ENCODE results near the gene ARHGEF17.
A peak's percentile ranks its signal among the peaks of the same experiment; 100 is the strongest.

The ARHGEF17 gene

GRCh38 chr11:73376803-73377629 is 68.9 kb downstream of the ARHGEF17 start:
- Histone ChIP-seq H3K27me3 (ENCODE audit: control insufficient read depth, low read length) (no peaks in the 10 kb centered on the region), H3K27ac (ENCODE audit: low read depth, low read length) (peak overlapping the region; percentile 92), H4K20me1 (ENCODE audit: control insufficient read depth, insufficient read depth, low read depth, low read length) (peaks cover 15% of the 10 kb centered on the region), H3K4me1 (ENCODE audit: control insufficient read depth, low read length) (peaks cover 66% of the 10 kb centered on the region), H3K36me3 (ENCODE audit: control insufficient read depth, low read length) (peaks cover 53% of the 10 kb centered on the region), H3K79me2 (ENCODE audit: control insufficient read depth, low read length) (peaks cover 60% of the 10 kb centered on the region), H3K9me3 (ENCODE audit: control insufficient read depth, insufficient read depth, low read length) (no peaks in the 10 kb centered on the region), H3K4me3 (ENCODE audit: low read length) (peak overlapping the region; percentile 80), H3F3A (ENCODE audit: control insufficient read depth, insufficient read depth) (no peaks in the 10 kb centered on the region), H3K9me2 (replicated peaks; ENCODE audit: control insufficient read depth, low read length) (no peaks in the 10 kb centered on the region), H3K4me2 (ENCODE audit: low read length) (peak overlapping the region; percentile 88)
- TF ChIP-seq EZH2phosphoT487 (IDR thresholded peaks at IDR 0.05; ENCODE audit: borderline replicate concordance, low read length), result no peak
- TF ChIP-seq CTCF (IDR thresholded peaks at IDR 0.05; ENCODE audit: low read depth, low read length, poor library complexity, severe bottlenecking), result peak; percentile 5

GRCh38 chr11:73379189-73379880 is 71.3 kb downstream of the ARHGEF17 start:
- Histone ChIP-seq H3K4me2 (ENCODE audit: low read length) (peak overlapping the region; percentile 88), H4K20me1 (ENCODE audit: control insufficient read depth, insufficient read depth, low read depth, low read length) (peaks cover 15% of the 10 kb centered on the region), H3K27ac (ENCODE audit: low read depth, low read length) (peak overlapping the region; percentile 92), H3K36me3 (ENCODE audit: control insufficient read depth, low read length) (peaks cover 65% of the 10 kb centered on the region), H3K27me3 (ENCODE audit: control insufficient read depth, low read length) (no peaks in the 10 kb centered on the region), H3F3A (ENCODE audit: control insufficient read depth, insufficient read depth) (peaks cover 16% of the 10 kb centered on the region), H3K9me2 (replicated peaks; ENCODE audit: control insufficient read depth, low read length) (no peaks in the 10 kb centered on the region), H3K9me3 (ENCODE audit: control insufficient read depth, insufficient read depth, low read length) (no peaks in the 10 kb centered on the region), H3K79me2 (ENCODE audit: control insufficient read depth, low read length) (peaks cover 83% of the 10 kb centered on the region), H3K4me3 (ENCODE audit: low read length) (peak overlapping the region; percentile 80), H3K4me1 (ENCODE audit: control insufficient read depth, low read length) (peaks cover 79% of the 10 kb centered on the region)
- TF ChIP-seq EZH2phosphoT487 (IDR thresholded peaks at IDR 0.05; ENCODE audit: borderline replicate concordance, low read length), result no peak
- TF ChIP-seq CTCF (IDR thresholded peaks at IDR 0.05; ENCODE audit: low read depth, low read length, poor library complexity, severe bottlenecking), result no peak

- no peak for TF ChIP-seq EZH2phosphoT487 (IDR thresholded peaks at IDR 0.05; ENCODE audit: borderline replicate concordance, low read length)
- TF ChIP-seq CTCF (IDR thresholded peaks at IDR 0.05; ENCODE audit: low read depth, low read length, poor library complexity, severe bottlenecking), result no peak
- H3K9me3 ChIP-seq (ENCODE audit: control insufficient read depth, insufficient read depth, low read length), result no peaks in the 10 kb centered on the region
- peaks cover 88% of the 10 kb centered on the region for H3K4me1 ChIP-seq (ENCODE audit: control insufficient read depth, low read length)
- H3K4me3 ChIP-seq (ENCODE audit: low read length), result peak overlapping the region; percentile 80
- peaks cover 23% of the 10 kb centered on the region for H3F3A ChIP-seq (ENCODE audit: control insufficient read depth, insufficient read depth)
- H3K27me3 ChIP-seq (ENCODE audit: control insufficient read depth, low read length), result no peaks in the 10 kb centered on the region
- H3K9me2 ChIP-seq (replicated peaks; ENCODE audit: control insufficient read depth, low read length), result no peaks in the 10 kb centered on the region
- peaks cover 69% of the 10 kb centered on the region for H3K36me3 ChIP-seq (ENCODE audit: control insufficient read depth, low read length)
- H3K4me2 ChIP-seq (ENCODE audit: low read length), result peak overlapping the region; percentile 88
- peaks cover 15% of the 10 kb centered on the region for H4K20me1 ChIP-seq (ENCODE audit: control insufficient read depth, insufficient read depth, low read depth, low read length)
- peak overlapping the region; percentile 92 for H3K27ac ChIP-seq (ENCODE audit: low read depth, low read length)
- H3K79me2 ChIP-seq (ENCODE audit: control insufficient read depth, low read length), result peaks cover 93% of the 10 kb centered on the region
Observed at GRCh38 chr11:73380331-73380730, 72.3 kb downstream of the ARHGEF17 start.
